Hepatocyte (in vitro differentiated cells): ENCODE results near the gene KCNQ1. TPM values are rescaled to one million over a fixed set of nuclear protein-coding genes. Genes with fewer than 3 reads are reported as not detected.

ENCODE experiments used
- DNase-seq: peaks from one replicate; pipeline ENCODE4 v3.0.0-alpha.2; 2016; ENCODE audit warnings: low spot score
- H2AFZ ChIP-seq: fragments of 200-600 bp; sonication (generic); 2 replicates; pipeline ENCODE4 v1.6.0; 2016; ENCODE audit warnings: antibody characterized with exemption, mild to moderate bottlenecking
- H3K27ac ChIP-seq: fragments of 200-600 bp; sonication (generic); 2 replicates; pipeline ENCODE4 v1.5.1; 2016; ENCODE audit warnings: mild to moderate bottlenecking
- H3K27me3 ChIP-seq: fragments of 200-600 bp; sonication (generic); 2 replicates; pipeline ENCODE4 v1.6.1; 2016
- H3K36me3 ChIP-seq: fragments of 200-600 bp; sonication (generic); replicated peaks from 2 replicates; pipeline ENCODE4 v1.5.1; 2016; ENCODE audit warnings: low read depth; ENCODE audit not compliant: insufficient read depth
- H3K4me1 ChIP-seq: fragments of 200-600 bp; sonication (generic); 2 replicates; pipeline ENCODE4 v1.5.1; 2016; ENCODE audit warnings: mild to moderate bottlenecking, moderate library complexity; ENCODE audit not compliant: insufficient read depth
- H3K4me2 ChIP-seq: fragments of 200-600 bp; sonication (generic); 2 replicates; pipeline ENCODE4 v1.6.0; 2016
- H3K4me3 ChIP-seq: fragments of 200-600 bp; sonication (generic); 2 replicates; pipeline ENCODE4 v1.5.1; 2016; ENCODE audit warnings: mild to moderate bottlenecking
- H3K79me2 ChIP-seq: fragments of 200-600 bp; sonication (generic); 2 replicates; pipeline ENCODE4 v1.6.0; 2017; ENCODE audit warnings: mild to moderate bottlenecking
- H3K9me2 ChIP-seq: fragments of 200-600 bp; sonication (generic); replicated peaks from 2 replicates; pipeline ENCODE4 v1.6.0; 2017; ENCODE audit warnings: mild to moderate bottlenecking; ENCODE audit not compliant: insufficient read depth
- H3K9me3 ChIP-seq: fragments of 200-600 bp; sonication (generic); 2 replicates; pipeline ENCODE4 v1.5.1; 2016; ENCODE audit warnings: low read depth, mild to moderate bottlenecking
- H4K20me1 ChIP-seq: fragments of 200-600 bp; sonication (generic); 2 replicates; pipeline ENCODE4 v1.6.0; 2016; ENCODE audit warnings: mild to moderate bottlenecking; ENCODE audit not compliant: insufficient read depth, poor library complexity, severe bottlenecking
- EZH2 ChIP-seq: fragments of 200-600 bp; sonication (generic); IDR thresholded peaks from 2 replicates; pipeline ENCODE4 v1.6.1; 2016; ENCODE audit warnings: antibody characterized with exemption, mild to moderate bottlenecking, borderline replicate concordance
- EZH2phosphoT487 ChIP-seq: fragments of 200-600 bp; sonication (generic); IDR thresholded peaks from one replicate; pipeline ENCODE4 v1.6.1; 2018; ENCODE audit warnings: antibody characterized with exemption, mild to moderate bottlenecking, low read depth, moderate library complexity; ENCODE audit not compliant: unreplicated experiment, severe bottlenecking
- WGBS: methylation state at CpG from one replicate; pipeline ENCODE4 v1.1.6; 2016; ENCODE audit warnings: low lambda C conversion rate; ENCODE audit errors: missing lambda C conversion rate; 5-methylcytosine and 5-hydroxymethylcytosine counted together
- polyA plus RNA-seq: library from polyadenylated mRNA; unstranded; fragments of >200 nt; fragmentation: Nextera tagmentation; extraction: Ambion mirVana; gene quantifications from 2 replicates; pipeline ENCODE4 v1.2.1, GENCODE V29; 2016
- total RNA-seq: library from RNA; depleted of rRNA; stranded (reverse); fragments of >200 nt; gene quantifications from 2 replicates; pipeline ENCODE4 v1.2.3, GENCODE V29; 2014
- TF ChIP-seq, protein P1 (sequence below): fragments of 200-600 bp; sonication (generic); IDR thresholded peaks from 2 replicates; pipeline ENCODE4 v1.5.1; 2016; ENCODE audit warnings: antibody characterized with exemption, mild to moderate bottlenecking; ENCODE audit not compliant: poor library complexity

Gene KCNQ1
- total and polyA plus RNA-seq, 2 experiments from 2014 or later = 1.8 to 6.4 TPM

DNA sequence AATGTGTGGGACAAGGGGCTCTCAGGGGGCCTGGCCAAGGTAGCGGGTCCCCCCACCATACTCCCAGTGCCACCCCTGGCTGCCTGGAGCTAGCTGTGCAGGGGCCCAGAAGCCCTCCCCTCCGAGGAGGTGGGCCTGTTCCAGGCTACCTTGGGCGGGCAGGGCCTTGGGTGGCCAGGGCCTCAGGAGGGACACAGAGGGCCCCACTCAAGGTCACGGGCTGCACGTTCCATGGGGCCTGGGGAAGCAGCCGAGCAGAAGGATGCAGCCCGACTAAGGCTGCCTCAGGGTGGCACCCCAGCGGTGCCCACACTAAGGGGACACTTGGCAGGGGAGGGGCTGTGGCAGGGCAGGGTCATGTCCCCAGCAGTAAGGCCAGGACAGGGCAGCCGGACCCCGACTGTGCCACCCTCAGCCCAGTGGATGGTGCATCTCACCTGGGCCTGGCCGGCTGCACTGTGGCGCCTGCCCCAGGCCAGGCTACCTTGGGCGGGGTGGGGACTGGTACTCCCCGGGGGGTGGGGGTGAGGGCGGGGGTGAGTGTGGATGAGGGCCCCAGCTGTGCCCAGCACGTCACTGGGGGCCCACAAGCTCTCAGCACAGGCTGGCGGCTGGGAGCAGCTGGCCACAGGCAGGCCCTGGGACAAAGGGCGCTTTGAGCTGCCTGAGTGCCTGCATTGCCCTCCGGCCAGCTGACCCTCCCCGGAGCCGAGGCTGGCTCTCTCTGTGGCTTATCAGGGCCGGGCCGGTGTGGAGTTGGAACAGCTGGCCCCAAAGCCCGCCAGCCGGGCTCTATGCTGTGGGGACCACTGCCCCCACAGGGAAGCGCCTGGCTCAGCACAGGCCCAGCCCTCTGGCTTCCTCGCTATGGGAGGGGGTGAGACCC lies 117.1 kb downstream of the KCNQ1 start:
- Histone ChIP-seq H4K20me1 (no peaks in the 10 kb centered on the region), H3K79me2 (no peaks in the 10 kb centered on the region), H3K4me2 (no peak overlapping the region), H3K9me3 (no peaks in the 10 kb centered on the region), H3K4me3 (no peak overlapping the region), H3K36me3 (no peaks in the 10 kb centered on the region), H2AFZ (no peak overlapping the region), H3K4me1 (peaks cover 17% of the 10 kb centered on the region), H3K27me3 (no peaks in the 10 kb centered on the region), H3K9me2 (no peaks in the 10 kb centered on the region), H3K27ac (peak overlapping the region; percentile 75)
- DNase-seq = no peak
- WGBS = 87% methylated on average over 19 of the region's 27 CpGs
- TF ChIP-seq EZH2 (no peak), EZH2phosphoT487 (no peak)
- TF ChIP-seq, protein P1, sequence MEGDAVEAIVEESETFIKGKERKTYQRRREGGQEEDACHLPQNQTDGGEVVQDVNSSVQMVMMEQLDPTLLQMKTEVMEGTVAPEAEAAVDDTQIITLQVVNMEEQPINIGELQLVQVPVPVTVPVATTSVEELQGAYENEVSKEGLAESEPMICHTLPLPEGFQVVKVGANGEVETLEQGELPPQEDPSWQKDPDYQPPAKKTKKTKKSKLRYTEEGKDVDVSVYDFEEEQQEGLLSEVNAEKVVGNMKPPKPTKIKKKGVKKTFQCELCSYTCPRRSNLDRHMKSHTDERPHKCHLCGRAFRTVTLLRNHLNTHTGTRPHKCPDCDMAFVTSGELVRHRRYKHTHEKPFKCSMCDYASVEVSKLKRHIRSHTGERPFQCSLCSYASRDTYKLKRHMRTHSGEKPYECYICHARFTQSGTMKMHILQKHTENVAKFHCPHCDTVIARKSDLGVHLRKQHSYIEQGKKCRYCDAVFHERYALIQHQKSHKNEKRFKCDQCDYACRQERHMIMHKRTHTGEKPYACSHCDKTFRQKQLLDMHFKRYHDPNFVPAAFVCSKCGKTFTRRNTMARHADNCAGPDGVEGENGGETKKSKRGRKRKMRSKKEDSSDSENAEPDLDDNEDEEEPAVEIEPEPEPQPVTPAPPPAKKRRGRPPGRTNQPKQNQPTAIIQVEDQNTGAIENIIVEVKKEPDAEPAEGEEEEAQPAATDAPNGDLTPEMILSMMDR = no peak

DNA sequence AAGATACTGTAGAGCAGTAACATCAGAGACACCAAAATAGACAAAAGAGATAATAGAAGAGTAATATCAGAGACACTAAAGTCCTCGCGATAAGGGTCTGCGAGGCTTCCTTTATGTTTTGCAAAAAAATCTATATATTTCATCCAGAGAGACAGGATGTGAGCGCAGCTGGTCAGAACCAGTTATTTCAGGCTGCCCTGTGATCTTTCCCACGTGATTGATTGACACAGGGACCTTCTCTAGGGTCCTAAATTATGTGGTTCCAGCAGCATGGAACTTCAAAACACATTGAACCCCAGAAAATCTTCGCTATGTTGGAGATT lies 118.0 kb downstream of the KCNQ1 start:
- no peaks in the 10 kb centered on the region for H3K79me2 ChIP-seq
- no peak overlapping the region for H2AFZ ChIP-seq
- no peaks in the 10 kb centered on the region for H3K27me3 ChIP-seq
- DNase-seq = no peak
- no peak for TF ChIP-seq EZH2phosphoT487
- TF ChIP-seq, protein P1 = no peak
- no peak for TF ChIP-seq EZH2
- no peak overlapping the region for H3K4me2 ChIP-seq
- peak overlapping the region; percentile 75 for H3K27ac ChIP-seq
- no peaks in the 10 kb centered on the region for H3K9me2 ChIP-seq
- H3K4me1 ChIP-seq = peaks cover 21% of the 10 kb centered on the region
- H4K20me1 ChIP-seq = no peaks in the 10 kb centered on the region
- no peaks in the 10 kb centered on the region for H3K9me3 ChIP-seq
- 81% methylated on average over 6 of the region's 6 CpGs for WGBS
- H3K4me3 ChIP-seq = no peak overlapping the region
- H3K36me3 ChIP-seq = no peaks in the 10 kb centered on the region

DNA sequence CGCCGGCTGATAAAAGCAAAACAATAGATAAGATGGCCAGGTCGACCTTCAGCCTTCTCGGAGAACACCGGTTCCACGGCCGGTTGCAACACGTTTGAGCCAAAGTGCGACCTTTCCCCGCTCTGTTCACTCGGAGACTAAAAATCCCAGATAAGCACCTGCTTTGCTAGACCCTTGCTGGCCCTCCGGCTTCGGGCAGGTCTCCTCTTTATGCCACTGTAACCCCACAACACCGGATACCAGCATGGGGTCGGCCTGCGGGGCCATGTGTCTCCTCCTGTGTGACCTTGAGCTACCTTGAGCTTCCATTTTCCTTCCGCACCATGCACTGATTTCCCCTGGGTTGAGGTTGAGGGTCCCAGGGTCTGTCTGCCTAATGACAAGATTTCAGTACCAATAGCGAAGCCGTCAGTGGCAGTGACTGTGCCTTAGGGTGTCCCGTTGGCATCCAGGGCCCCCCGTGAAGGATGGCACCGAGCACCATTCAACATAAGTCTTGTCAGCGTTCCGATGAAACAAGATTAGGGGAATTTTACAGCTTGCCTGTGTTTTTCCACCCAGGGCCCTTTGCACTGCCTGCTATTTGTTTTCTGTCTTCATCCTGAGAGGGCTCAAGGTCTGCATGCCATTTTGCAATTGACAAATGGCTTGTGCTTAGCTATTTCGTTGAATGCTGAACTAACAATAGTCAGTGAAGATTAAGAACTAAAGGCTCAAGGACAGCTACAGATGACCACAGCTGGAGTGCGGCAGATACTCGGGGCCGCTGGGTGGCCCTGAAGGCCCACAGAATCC lies 118.6 kb downstream of the KCNQ1 start:
- H4K20me1 ChIP-seq = no peaks in the 10 kb centered on the region
- no peaks in the 10 kb centered on the region for H3K9me3 ChIP-seq
- no peak for DNase-seq
- H2AFZ ChIP-seq = no peak overlapping the region
- no peaks in the 10 kb centered on the region for H3K9me2 ChIP-seq
- no peak overlapping the region for H3K4me3 ChIP-seq
- peaks cover 21% of the 10 kb centered on the region for H3K4me1 ChIP-seq
- H3K79me2 ChIP-seq = no peaks in the 10 kb centered on the region
- peak overlapping the region; percentile 75 for H3K27ac ChIP-seq
- H3K27me3 ChIP-seq = no peaks in the 10 kb centered on the region
- no peak overlapping the region for H3K4me2 ChIP-seq
- 79% methylated on average over 28 of the region's 28 CpGs for WGBS
- H3K36me3 ChIP-seq = no peaks in the 10 kb centered on the region
- TF ChIP-seq EZH2phosphoT487 = no peak
- TF ChIP-seq, protein P1 = no peak
- TF ChIP-seq EZH2 = no peak
